Keratinocyte (primary cell): Measurements from ENCODE around the gene SESTD1. TPM values are rescaled to one million over a fixed set of nuclear protein-coding genes. Genes with fewer than 3 reads are reported as not detected.
"Not testable (repeated sequence)": the region's sequence is repeated elsewhere in the genome, so short reads cannot be mapped to it uniquely, and the experiment has no call there.

ENCODE experiments used
- DNase-seq: peaks from one replicate; pipeline ENCODE4 v3.0.0-alpha.2; 2011; ENCODE audit warnings: low read depth, missing footprints, low spot score
- FAIRE-seq: peaks from 2 replicates; lab custom pipeline; 2011; peaks lifted over from hg19 to GRCh38; lab: Jason Lieb, UNC
- H2AFZ ChIP-seq: 2 replicates; pipeline ENCODE4 v1.6.0; 2012; ENCODE audit warnings: low read length, control low read depth, inconsistent platforms; ENCODE audit not compliant: control insufficient read depth
- H3K27ac ChIP-seq: 2 replicates; pipeline ENCODE4 v1.5.1; 2011; ENCODE audit warnings: low read length; ENCODE audit not compliant: control insufficient read depth, insufficient read depth
- H3K27me3 ChIP-seq: 3 replicates; pipeline ENCODE4 v1.6.0; 2011; ENCODE audit warnings: low read length; ENCODE audit not compliant: control insufficient read depth, insufficient read depth; ENCODE audit errors: extremely low read depth
- H3K36me3 ChIP-seq, 2 experiments: 2 replicates in 1 of 2; 3 replicates in 1 of 2; pipeline ENCODE4 v1.5.1; 2011; ENCODE audit warnings: low read length in 2 of 2, mild to moderate bottlenecking in 1 of 2; ENCODE audit not compliant: control insufficient read depth in 2 of 2, insufficient read depth in 2 of 2; ENCODE audit errors: extremely low read depth in 1 of 2
- H3K4me1 ChIP-seq: 3 replicates; pipeline ENCODE4 v1.5.1; 2011; ENCODE audit warnings: low read length; ENCODE audit not compliant: control insufficient read depth, insufficient read depth; ENCODE audit errors: extremely low read depth
- H3K4me2 ChIP-seq: 3 replicates; pipeline ENCODE4 v1.6.0; 2011; ENCODE audit warnings: low read depth, low read length; ENCODE audit not compliant: control insufficient read depth, insufficient read depth; ENCODE audit errors: extremely low read depth
- H3K4me3 ChIP-seq, 3 experiments: fragments of 200-600 bp in 1 of 3; sonication (generic) in 1 of 3; 2 replicates in 2 of 3; 3 replicates in 1 of 3; pipeline ENCODE4 v1.5.1; 2011 to 2016; ENCODE audit warnings: low read length in 3 of 3, mild to moderate bottlenecking in 3 of 3, control low read depth in 2 of 3, inconsistent platforms in 1 of 3, low read depth in 1 of 3, mixed read lengths in 1 of 3, mixed run types in 1 of 3, moderate library complexity in 1 of 3; ENCODE audit not compliant: control insufficient read depth in 2 of 3, insufficient read depth in 2 of 3; ENCODE audit errors: extremely low read depth in 1 of 3
- H3K79me2 ChIP-seq: 2 replicates; pipeline ENCODE4 v1.6.0; 2012; ENCODE audit warnings: low read length; ENCODE audit not compliant: control insufficient read depth, insufficient read depth
- H3K9ac ChIP-seq: 3 replicates; pipeline ENCODE4 v1.6.0; 2011; ENCODE audit warnings: low read length; ENCODE audit not compliant: control insufficient read depth, insufficient read depth; ENCODE audit errors: extremely low read depth
- H3K9me1 ChIP-seq: 3 replicates; pipeline ENCODE4 v1.6.0; 2011; ENCODE audit warnings: low read length; ENCODE audit not compliant: control insufficient read depth, insufficient read depth; ENCODE audit errors: extremely low read depth
- H3K9me3 ChIP-seq: 2 replicates; pipeline ENCODE4 v1.5.1; 2012; ENCODE audit warnings: low read depth, low read length; ENCODE audit not compliant: control insufficient read depth
- H4K20me1 ChIP-seq: 3 replicates; pipeline ENCODE4 v1.6.0; 2011; ENCODE audit warnings: low read length; ENCODE audit not compliant: control insufficient read depth, insufficient read depth; ENCODE audit errors: extremely low read depth
- EZH2 ChIP-seq: IDR thresholded peaks from one replicate; pipeline ENCODE4 v1.6.1; 2012; ENCODE audit warnings: inconsistent platforms, mild to moderate bottlenecking, low read length, moderate library complexity
- dilution Hi-C: fragments of 300-500 bp; cut with MboI; formaldehyde crosslinking; loops from one replicate; pipeline ENCODE4 v1.7.0; 2020; ENCODE audit warnings: low sequenced_read_pairs; ENCODE audit not compliant: extremely low pct_ligation_motif_present
- polyA plus RNA-seq, 5 experiments: library from polyadenylated mRNA; depleted of rRNA in 3 of 5; stranded (reverse) in 3 of 5; stranded (forward) in 1 of 5; unstranded in 1 of 5; fragments of >200 nt; gene quantifications; 1 replicate in 1 of 5; 2 replicates in 3 of 5; 3 replicates in 1 of 5; pipeline versions ENCODE4 v1.2.1 to v1.2.3, GENCODE V29; 2011 to 2012; ENCODE audit warnings: missing spikeins in 2 of 5, low read depth in 1 of 5, low replicate concordance in 1 of 5
- TF ChIP-seq, protein P1 (sequence below), 3 experiments: IDR thresholded peaks in 1 of 3; conservative IDR thresholded peaks in 1 of 3; optimal IDR thresholded peaks in 1 of 3; 2 replicates in 2 of 3; 3 replicates in 1 of 3; pipeline versions ENCODE3 to v1.5.1; 2011; ENCODE audit warnings: low read length in 3 of 3, mild to moderate bottlenecking in 3 of 3, moderate library complexity in 2 of 3, control low read depth in 1 of 3, inconsistent platforms in 1 of 3; ENCODE audit not compliant: insufficient read depth in 2 of 3; ENCODE audit errors: extremely low read depth in 1 of 3

The SESTD1 gene
- polyA plus RNA-seq, 1 donor (not counting 4 experiments of a cell fraction or from before 2014, with no cell fraction given): 22.3 TPM

DNA sequence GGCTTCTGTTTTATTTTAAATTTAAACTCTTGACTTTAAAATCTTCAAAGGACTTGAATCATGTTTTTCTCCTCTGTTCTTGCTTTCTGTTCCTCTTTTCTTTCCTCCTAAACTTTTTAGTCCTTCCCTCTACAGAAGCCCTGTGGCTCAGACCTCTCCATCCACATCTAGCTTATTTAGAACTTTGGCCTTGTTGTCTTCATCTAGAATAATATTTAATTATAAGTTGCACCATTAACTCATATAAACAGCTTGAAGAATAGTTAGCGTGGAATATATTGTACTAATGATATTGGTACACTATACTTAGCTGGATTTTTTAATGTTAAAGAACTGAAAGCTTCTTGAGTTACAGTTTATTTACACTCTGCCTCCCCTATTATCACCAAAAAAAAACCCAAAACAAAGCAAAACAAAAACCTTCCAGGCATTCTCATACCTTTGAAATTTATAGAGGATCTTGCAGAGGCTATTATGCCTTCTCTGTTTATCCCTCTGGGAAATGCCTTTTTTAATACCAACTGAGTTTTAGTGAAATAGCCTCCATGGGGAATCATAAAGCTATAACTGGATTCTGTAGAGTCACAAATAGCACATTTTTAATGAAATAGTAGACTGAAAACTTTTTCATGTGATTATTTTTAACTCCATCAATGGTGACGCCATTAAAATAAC, 205.5 kb downstream of the SESTD1 start:
- FAIRE-seq (no peak), DNase-seq (no peak)
- H3K4me1 ChIP-seq: no peaks in the 10 kb centered on the region
- no peak overlapping the region for H3K27ac ChIP-seq
- H3K27me3 ChIP-seq: no peaks in the 10 kb centered on the region
- no peaks in the 10 kb centered on the region for H3K9me1 ChIP-seq
- H3K36me3 ChIP-seq: no peaks in the 10 kb centered on the region
- no peaks in the 10 kb centered on the region for H4K20me1 ChIP-seq
- H3K79me2 ChIP-seq: no peaks in the 10 kb centered on the region
- dilution Hi-C loops: no loop called here
- no peak for TF ChIP-seq EZH2
- TF ChIP-seq, protein P1, sequence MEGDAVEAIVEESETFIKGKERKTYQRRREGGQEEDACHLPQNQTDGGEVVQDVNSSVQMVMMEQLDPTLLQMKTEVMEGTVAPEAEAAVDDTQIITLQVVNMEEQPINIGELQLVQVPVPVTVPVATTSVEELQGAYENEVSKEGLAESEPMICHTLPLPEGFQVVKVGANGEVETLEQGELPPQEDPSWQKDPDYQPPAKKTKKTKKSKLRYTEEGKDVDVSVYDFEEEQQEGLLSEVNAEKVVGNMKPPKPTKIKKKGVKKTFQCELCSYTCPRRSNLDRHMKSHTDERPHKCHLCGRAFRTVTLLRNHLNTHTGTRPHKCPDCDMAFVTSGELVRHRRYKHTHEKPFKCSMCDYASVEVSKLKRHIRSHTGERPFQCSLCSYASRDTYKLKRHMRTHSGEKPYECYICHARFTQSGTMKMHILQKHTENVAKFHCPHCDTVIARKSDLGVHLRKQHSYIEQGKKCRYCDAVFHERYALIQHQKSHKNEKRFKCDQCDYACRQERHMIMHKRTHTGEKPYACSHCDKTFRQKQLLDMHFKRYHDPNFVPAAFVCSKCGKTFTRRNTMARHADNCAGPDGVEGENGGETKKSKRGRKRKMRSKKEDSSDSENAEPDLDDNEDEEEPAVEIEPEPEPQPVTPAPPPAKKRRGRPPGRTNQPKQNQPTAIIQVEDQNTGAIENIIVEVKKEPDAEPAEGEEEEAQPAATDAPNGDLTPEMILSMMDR (optimal IDR thresholded peaks at IDR 0.05 in 1 of 3, IDR thresholded peaks at IDR 0.05 in 1 of 3, conservative IDR thresholded peaks at IDR 0.05 in 1 of 3; ENCODE audit: extremely low read depth in 1 of 3, insufficient read depth in 2 of 3, low read length in 3 of 3): no peak
- H3K9me3 ChIP-seq: no peaks in the 10 kb centered on the region
- no peak overlapping the region for H3K4me2 ChIP-seq
- H3K9ac ChIP-seq: no peak overlapping the region
- H3K4me3 ChIP-seq: no peak overlapping the region
- no peak overlapping the region for H2AFZ ChIP-seq

DNA sequence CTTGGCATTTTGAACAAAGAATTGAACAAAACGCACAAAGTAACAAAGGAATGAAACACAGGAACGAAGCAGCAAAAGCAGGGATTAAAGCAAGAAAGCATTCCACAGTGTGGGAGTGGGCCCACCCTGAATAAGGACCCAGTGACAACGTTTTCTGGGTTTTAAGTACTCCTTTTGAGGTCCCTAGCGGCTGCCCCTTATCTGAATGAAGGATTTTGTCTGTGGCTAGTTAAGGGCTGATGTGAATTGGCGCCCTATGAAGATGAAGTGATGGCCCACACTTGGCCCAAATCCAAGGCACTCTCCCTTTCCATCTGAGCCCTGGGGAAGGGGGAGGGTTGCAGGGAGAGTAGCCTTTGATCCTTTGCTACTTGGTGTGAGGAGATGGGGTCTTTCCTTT, 206.9 kb downstream of the SESTD1 start:
- Histone ChIP-seq H3K9me1 (no peaks in the 10 kb centered on the region), H3K27ac (no peak overlapping the region), H3K27me3 (no peaks in the 10 kb centered on the region), H2AFZ (no peak overlapping the region), H3K9ac (no peak overlapping the region), H3K4me3 (no peak overlapping the region), H3K4me1 (no peaks in the 10 kb centered on the region), H4K20me1 (no peaks in the 10 kb centered on the region), H3K36me3 (no peaks in the 10 kb centered on the region), H3K79me2 (no peaks in the 10 kb centered on the region), H3K9me3 (no peaks in the 10 kb centered on the region), H3K4me2 (no peak overlapping the region)
- DNase-seq: no peak
- dilution Hi-C loops: no loop called here
- no peak for FAIRE-seq
- TF ChIP-seq, protein P1 (optimal IDR thresholded peaks at IDR 0.05 in 1 of 3, IDR thresholded peaks at IDR 0.05 in 1 of 3, conservative IDR thresholded peaks at IDR 0.05 in 1 of 3; ENCODE audit: extremely low read depth in 1 of 3, insufficient read depth in 2 of 3, low read length in 3 of 3): no peak
- no peak for TF ChIP-seq EZH2

DNA sequence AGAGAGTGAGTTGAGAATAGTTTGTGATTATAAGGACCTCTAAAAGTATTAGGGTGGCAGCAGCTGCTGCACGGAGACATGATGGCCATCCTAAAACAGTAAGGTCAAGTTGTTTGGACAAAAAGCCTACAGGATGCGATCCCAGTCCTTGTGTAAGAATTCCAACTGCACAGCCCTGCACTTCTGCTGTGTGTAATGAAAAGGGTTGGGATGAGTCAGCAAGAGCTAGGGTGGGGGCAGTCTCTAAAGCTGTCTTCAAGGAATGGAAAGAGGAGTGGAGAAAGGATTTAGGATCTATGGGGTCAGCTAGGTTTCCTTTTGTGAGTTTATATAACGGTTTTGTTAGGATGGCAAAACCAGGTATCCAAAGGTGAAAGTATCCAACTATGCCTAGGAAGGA, 211.1 kb downstream of the SESTD1 start:
- FAIRE-seq, H3K4me3 ChIP-seq, dilution Hi-C loops, H3K9me3 ChIP-seq, H3K27me3 ChIP-seq, H3K27ac ChIP-seq, DNase-seq, H2AFZ ChIP-seq, H3K9me1 ChIP-seq, H3K79me2 ChIP-seq, H4K20me1 ChIP-seq, H3K4me1 ChIP-seq, H3K36me3 ChIP-seq, H3K4me2 ChIP-seq, H3K9ac ChIP-seq: not testable (repeated sequence)
